ENCODE results near the gene METTL21C. TPM values are rescaled to one million over a fixed set of nuclear protein-coding genes. Genes with fewer than 3 reads are reported as not detected.

METTL21C gene
- polyA plus RNA-seq, 1 donor from 2014 or later: not detected

- no peak overlapping the region for H3K9ac ChIP-seq (ENCODE audit: low read length)
- H3K4me2 ChIP-seq (ENCODE audit: low read length): no peak overlapping the region
- no peak for TF ChIP-seq REST (IDR thresholded peaks at IDR 0.05; ENCODE audit: borderline replicate concordance)
- TF ChIP-seq TAF1 (IDR thresholded peaks at IDR 0.05; ENCODE audit: low read depth): no peak
- TF ChIP-seq SMC3 (conservative IDR thresholded peaks at IDR 0.05; ENCODE audit: poor library complexity): no peak
- no peak for TF ChIP-seq RAD21 (conservative IDR thresholded peaks at IDR 0.05)
- no peak for TF ChIP-seq EZH2 (IDR thresholded peaks at IDR 0.05; ENCODE audit: borderline replicate concordance, insufficient read depth, low read length, poor library complexity, severe bottlenecking)
- no peak for TF ChIP-seq CTCF (IDR thresholded peaks at IDR 0.05; ENCODE audit: poor library complexity, severe bottlenecking)
- no peak for TF ChIP-seq MXI1 (conservative IDR thresholded peaks at IDR 0.05; ENCODE audit: poor library complexity, severe bottlenecking)
- peak; percentile 45 for TF ChIP-seq POLR2AphosphoS5 (IDR thresholded peaks at IDR 0.05)
- no peaks in the 10 kb centered on the region for H3K27me3 ChIP-seq (ENCODE audit: insufficient read depth, low read depth, low read length)
- no peaks in the 10 kb centered on the region for H3K36me3 ChIP-seq (ENCODE audit: insufficient read depth, low read length)
- no peaks in the 10 kb centered on the region for H3K9me2 ChIP-seq (ENCODE audit: insufficient read depth, low read length)
- no peak overlapping the region for H3K27ac ChIP-seq (ENCODE audit: low read length)
- no peak overlapping the region for H3K4me3 ChIP-seq (ENCODE audit: low read length)
- H3K9me3 ChIP-seq (ENCODE audit: low read length): no peaks in the 10 kb centered on the region
- no peaks in the 10 kb centered on the region for H3K79me2 ChIP-seq (replicated peaks; ENCODE audit: insufficient read depth, low read length)
- no peaks in the 10 kb centered on the region for H4K20me1 ChIP-seq (ENCODE audit: insufficient read depth)
- H2AFZ ChIP-seq (ENCODE audit: low read depth, low read length): no peak overlapping the region
- H3F3A ChIP-seq (ENCODE audit: insufficient read depth, low read length, poor library complexity, severe bottlenecking): no peaks in the 10 kb centered on the region
Observed at GRCh38 chr13:102693250-102693649, 1.6 kb downstream of the METTL21C start.

GRCh38 chr13:102692491-102692826 is 2.4 kb downstream of the METTL21C start:
- H2AFZ ChIP-seq (ENCODE audit: low read depth, low read length): no peak overlapping the region
- no peak for TF ChIP-seq EP300 (conservative IDR thresholded peaks at IDR 0.05; ENCODE audit: poor library complexity, severe bottlenecking)
- TF ChIP-seq SMC3 (conservative IDR thresholded peaks at IDR 0.05; ENCODE audit: poor library complexity): no peak
- no peak for TF ChIP-seq MXI1 (conservative IDR thresholded peaks at IDR 0.05; ENCODE audit: poor library complexity, severe bottlenecking)
- no peak for TF ChIP-seq RAD21 (conservative IDR thresholded peaks at IDR 0.05)
- TF ChIP-seq CTCF (IDR thresholded peaks at IDR 0.05; ENCODE audit: poor library complexity, severe bottlenecking): no peak
- TF ChIP-seq EZH2 (IDR thresholded peaks at IDR 0.05; ENCODE audit: borderline replicate concordance, insufficient read depth, low read length, poor library complexity, severe bottlenecking): no peak
- no peak for TF ChIP-seq TAF1 (IDR thresholded peaks at IDR 0.05; ENCODE audit: low read depth)
- no peak for TF ChIP-seq REST (IDR thresholded peaks at IDR 0.05; ENCODE audit: borderline replicate concordance)
- TF ChIP-seq POLR2AphosphoS5 (IDR thresholded peaks at IDR 0.05): no peak
- no peak overlapping the region for H3K4me2 ChIP-seq (ENCODE audit: low read length)
- H3K27me3 ChIP-seq (ENCODE audit: insufficient read depth, low read depth, low read length): no peaks in the 10 kb centered on the region
- no peaks in the 10 kb centered on the region for H3K9me3 ChIP-seq (ENCODE audit: low read length)
- no peaks in the 10 kb centered on the region for H3K9me2 ChIP-seq (ENCODE audit: insufficient read depth, low read length)
- H3K4me3 ChIP-seq (ENCODE audit: low read length): no peak overlapping the region
- H3K79me2 ChIP-seq (replicated peaks; ENCODE audit: insufficient read depth, low read length): no peaks in the 10 kb centered on the region
- no peaks in the 10 kb centered on the region for H4K20me1 ChIP-seq (ENCODE audit: insufficient read depth)
- H3K27ac ChIP-seq (ENCODE audit: low read length): no peak overlapping the region
- no peaks in the 10 kb centered on the region for H3F3A ChIP-seq (ENCODE audit: insufficient read depth, low read length, poor library complexity, severe bottlenecking)
- no peaks in the 10 kb centered on the region for H3K36me3 ChIP-seq (ENCODE audit: insufficient read depth, low read length)
- H3K9ac ChIP-seq (ENCODE audit: low read length): no peak overlapping the region

Measured in neural cell (in vitro differentiated cells).